NCI-H446 (cell line): ENCODE data around the gene WDR26.
"Not testable (repeated sequence)": the region's sequence is repeated elsewhere in the genome, so short reads cannot be mapped to it uniquely, and the experiment has no call there.

Source experiments
- DNase-seq, 2 experiments: peaks; one replicate each; lab custom pipeline; 2025; lab: John Stamatoyannopoulos, UW

The WDR26 gene

DNA sequence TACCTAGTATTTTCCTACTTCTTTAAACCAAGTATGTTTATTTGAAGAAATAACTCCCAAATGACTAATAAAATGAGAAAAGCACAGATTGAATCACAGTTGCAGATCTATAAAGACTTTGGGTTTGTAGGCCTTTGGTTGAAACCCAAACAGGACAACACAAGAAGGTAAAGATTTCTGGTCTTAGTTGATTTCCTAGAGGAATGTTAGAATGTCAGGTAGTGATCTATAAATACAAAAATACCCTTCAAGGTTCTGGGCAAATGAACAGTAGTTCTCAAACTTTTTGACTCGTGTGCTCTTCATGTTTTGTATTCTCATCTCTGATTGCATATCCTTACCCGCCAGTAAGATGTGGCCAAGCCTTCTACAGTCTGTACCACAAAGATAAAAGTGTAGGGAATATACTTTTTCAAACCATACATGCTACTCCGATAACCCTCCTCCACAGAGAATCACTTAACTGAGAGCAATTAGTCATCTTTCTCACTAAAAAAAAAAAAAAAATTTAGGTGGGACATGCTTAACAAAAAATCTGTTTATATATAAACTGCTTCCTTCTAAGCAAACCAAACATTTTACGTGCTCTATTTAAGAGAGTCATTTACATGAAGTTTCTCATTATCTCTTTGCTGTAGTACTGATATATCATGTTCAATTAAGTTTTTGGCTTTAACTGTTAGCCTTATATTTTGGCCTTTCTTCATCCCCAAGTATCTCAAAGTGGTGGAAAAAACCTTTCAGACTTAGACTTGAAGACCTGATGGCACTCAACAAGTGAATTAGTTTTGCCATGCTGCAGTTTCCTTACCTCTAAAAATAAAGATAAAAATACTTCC is 42.0 kb downstream of the WDR26 start:
- DNase-seq: no peak

DNA sequence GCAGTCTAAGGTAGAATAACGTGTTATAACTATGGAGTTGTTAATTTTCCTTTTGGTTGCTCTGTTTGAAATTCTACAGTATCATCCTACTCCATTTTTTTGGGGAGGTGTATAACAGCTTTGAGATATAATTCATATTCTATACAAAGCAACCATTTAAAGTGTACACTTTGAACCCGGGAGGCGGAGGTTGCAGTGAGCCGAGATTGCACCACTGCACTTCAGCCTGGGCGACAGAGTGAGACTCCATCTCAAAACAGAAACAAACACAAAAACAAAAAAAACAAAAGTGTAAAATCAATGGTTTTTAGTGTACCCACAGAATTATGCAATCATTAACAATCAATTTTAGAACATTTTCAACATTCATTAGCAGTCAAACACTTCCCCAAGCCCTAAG is 44.1 kb downstream of the WDR26 start:
- no peak for DNase-seq

GRCh38 chr1:224387943-224388342 is 46.7 kb downstream of the WDR26 start:
- DNase-seq: no peak

DNA sequence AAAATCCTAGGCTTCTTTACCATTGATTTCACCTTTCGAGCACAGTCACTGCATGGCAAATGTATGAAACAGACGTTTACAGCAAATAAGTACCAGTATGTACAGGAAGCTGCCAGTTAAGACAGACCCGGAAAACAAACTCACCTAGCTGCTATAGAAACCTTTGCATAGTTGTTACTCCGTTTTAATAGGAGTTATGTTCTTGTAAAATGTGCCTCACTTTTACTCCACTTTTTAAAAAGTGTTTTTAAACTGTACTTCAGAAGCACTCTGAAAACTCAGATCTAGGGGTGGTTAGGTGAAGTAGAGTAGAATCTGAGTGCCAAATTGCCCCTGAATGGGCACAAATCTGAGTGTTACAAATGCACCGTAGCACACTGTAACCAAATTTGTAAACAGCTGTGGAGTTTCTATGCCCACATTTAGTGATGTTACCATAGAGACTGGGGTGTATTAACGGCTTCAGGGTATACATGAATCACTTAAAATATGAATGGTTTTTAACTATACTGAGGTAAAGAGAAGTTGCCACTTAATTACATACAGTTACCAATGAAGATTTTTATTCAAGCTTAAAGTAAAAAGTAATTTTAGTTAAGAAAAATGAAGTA is 47.2 kb downstream of the WDR26 start:
- no peak for DNase-seq

DNA sequence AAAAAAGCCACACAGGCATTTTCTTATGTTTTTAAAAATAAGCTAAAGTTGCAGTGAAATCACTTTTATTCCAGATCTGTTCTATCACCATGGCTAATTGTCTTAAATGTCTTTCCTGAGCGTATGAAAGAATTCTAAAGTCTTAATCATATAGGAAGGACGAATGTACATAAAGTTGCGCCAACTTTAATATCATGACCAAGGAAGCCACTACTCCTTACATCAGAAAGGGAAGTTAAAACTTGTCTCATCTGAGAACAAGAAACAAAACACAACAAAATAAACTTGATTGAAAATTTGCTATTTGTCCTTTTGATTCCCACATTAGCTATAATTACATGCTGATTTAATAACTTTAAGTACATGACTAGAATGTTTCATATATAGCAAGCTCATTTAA is 51.4 kb downstream of the WDR26 start:
- no peak for DNase-seq

- DNase-seq: no peak
These were observed 52.6 kb downstream of the WDR26 start for GRCh38 chr1:224381880-224382548.

GRCh38 chr1:224380003-224380402 is 54.6 kb downstream of the WDR26 start:
- DNase-seq: no peak

- DNase-seq: no peak
These were observed 55.6 kb downstream of the WDR26 start for GRCh38 chr1:224378855-224379631.

- DNase-seq: no peak
These were observed 57.0 kb downstream of the WDR26 start for GRCh38 chr1:224377676-224378006.

GRCh38 chr1:224375059-224375458 is 59.5 kb downstream of the WDR26 start:
- DNase-seq: no peak

DNA sequence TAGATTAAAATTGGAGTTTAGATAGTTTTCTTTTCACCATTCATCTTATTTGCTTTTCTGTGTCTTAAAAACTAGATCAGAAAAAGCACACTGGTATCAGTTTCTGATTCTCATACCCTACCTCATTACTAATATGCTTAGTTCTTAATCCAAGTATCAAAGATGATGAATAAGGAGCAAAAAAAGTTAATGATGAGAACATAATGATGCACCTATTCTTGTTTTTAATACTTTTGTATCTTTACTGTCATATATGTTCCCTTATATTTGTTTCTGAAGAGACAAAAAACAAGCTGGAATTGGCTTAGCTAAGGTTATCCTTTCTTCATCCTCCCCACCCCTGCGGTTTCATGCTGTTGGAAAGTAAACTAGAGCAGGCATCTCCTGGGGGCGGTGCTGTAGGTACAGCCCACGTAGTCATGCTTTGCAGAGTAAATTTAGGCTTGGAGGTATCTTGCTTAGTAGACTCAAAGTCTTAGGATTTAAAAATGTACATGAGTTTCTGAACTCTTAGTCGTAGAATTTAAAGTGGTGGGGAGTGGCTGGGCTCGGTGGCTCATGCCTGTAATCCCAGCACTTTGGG is 61.5 kb downstream of the WDR26 start:
- DNase-seq: no peak

GRCh38 chr1:224368409-224368808 is 66.2 kb downstream of the WDR26 start:
- DNase-seq: no peak

DNA sequence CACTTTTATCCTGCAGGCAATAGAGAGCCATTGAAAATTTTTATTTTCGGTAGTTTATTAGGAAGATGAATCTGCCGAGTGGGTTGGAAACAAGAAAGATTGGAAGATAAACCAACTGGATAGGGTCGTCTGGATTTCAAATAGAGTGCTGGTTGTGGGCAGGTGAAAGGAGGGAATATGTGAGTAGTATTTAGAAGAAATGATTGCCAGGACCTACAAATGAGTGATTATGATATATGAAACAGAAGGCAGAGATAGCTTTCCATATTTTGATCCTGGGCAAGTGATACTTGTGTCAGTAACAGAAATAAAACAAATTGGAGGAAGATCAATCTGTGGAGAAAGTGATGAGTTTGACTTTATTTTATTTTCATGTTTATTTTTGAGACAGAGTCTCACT is 75.4 kb downstream of the WDR26 start:
- no peak for DNase-seq

GRCh38 chr1:224358237-224358636 is 76.4 kb downstream of the WDR26 start:
- DNase-seq: no peak

GRCh38 chr1:224357626-224358124 is 76.9 kb downstream of the WDR26 start:
- no peak for DNase-seq

DNA sequence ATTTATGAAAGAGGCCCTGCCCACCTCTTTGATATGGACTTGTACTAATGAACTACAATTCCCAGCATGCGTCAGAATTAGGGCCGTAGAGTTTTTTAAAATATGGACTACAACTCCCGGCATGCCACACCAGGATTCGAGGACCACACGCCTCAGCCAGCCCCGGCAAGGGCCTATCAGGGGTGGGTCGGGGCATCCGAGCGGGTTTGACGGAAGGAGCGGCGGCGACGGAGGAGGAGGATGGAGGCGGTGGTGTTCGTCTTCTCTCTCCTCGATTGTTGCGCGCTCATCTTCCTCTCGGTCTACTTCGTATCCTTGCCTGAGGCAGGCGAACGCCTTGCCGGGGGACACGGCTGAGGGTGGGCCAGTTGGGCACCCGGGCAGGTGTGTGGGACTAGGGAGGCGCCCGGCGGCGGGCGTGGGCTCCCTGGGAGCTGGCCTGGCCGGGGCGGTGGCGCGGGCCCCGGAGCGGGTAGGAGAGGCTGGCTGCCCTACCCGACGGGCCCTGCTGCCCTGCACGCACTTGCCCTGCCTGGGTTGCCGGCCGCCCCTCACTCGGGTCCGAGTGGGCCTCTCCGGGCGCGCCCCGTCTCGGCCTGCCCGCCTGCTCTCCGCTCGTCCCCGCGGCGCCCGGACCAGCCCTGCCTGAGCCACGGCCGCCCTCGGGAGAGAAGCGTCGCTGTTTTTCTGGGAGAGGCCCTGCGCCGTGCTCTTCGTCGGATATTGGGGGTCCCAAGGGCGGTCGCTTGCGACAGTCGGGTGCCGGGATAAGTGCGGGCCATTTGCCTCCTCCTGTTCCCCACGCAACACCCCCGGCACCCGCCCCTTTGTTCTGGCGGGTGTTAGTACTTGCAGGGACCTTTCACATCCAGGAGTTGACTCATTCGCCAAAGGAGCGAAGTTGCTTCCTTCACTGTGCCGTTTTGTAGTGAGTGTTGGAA is 77.6 kb downstream of the WDR26 start, which contains the start of gene CNIH4:
Gene CNIH4 (plus strand): TSS at position 195 of the 941 bp plus-strand sequence. CDS start 46 bp downstream, at position 241.
- peak; percentile 88 to 95 for DNase-seq

- DNase-seq: no peak
These were observed 80.3 kb downstream of the WDR26 start for GRCh38 chr1:224353975-224354925.

DNA sequence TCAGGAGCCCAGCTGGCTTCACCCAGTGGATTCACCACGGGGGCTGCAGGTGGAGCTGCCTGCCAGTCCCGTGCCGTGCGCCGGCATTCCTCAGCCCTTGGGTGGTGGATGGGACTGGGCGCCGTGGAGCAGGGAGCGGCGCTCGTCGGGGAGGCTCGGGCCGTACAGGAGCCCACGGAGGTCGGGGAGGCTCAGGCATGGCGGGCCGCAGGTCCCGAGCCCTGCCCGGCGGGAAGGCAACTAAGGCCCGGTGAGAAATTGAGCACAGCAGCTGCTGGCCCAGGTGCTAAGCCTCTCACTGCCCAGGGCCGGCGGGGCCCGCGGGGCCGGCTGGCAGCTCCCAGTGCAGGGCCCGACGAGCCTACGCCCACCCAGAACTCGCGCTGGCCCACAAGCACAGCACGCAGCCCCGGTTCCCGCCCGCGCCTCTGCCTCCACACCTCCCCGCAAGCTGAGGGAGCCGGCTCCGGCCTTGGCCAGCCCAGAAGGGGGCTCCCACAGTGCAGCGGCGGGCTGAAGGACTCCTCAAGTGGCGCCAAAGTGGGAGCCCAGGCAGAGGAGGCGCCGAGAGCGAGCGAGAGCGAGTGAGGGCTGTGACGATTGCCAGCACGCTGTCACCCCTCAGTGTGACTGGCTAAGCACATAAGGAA is 82.0 kb downstream of the WDR26 start:
- DNase-seq: not testable (repeated sequence)

GRCh38 chr1:224349716-224350115 is 84.9 kb downstream of the WDR26 start:
- not testable (repeated sequence) for DNase-seq
